T-cell (primary cell): ENCODE data around the gene TNFRSF1B. TPM values are rescaled to one million over a fixed set of nuclear protein-coding genes. Genes with fewer than 3 reads are reported as not detected.

Source experiments
- ATAC-seq, 4 experiments: fragments of 200-7000 bp in 3 of 4; fragments of 150-1000 bp in 1 of 4; cut with Tn5 transposase; replicated peaks in 1 of 4; 1 replicate in 3 of 4; 2 replicates in 1 of 4; pipeline ENCODE4 v1.10.0; 2021; ENCODE audit warnings: moderate library complexity in 3 of 4, mild to moderate bottlenecking in 2 of 4, moderate number of reproducible peaks in 1 of 4
- CTCF ChIA-PET, 2 donors: fragments of 300-600 bp; sonication (Branson Sonifier 250); formaldehyde crosslinking; loops; one replicate each; lab custom pipeline; 2022; ENCODE audit warnings: antibody characterized with exemption in 2 of 2; lab: Charles Lee
- POLR2A ChIA-PET, 2 donors: fragments of 300-600 bp; sonication (Branson Sonifier 250); formaldehyde crosslinking; loops; one replicate each; lab custom pipeline; 2022; ENCODE audit warnings: antibody characterized with exemption in 2 of 2; lab: Charles Lee
- DNase-seq, 35 experiments: peaks; one replicate each; pipeline versions ENCODE4 v3.0.0 to v3.0.0-alpha.2; 2013 to 2023
- H3K27ac ChIP-seq: one replicate; pipeline ENCODE4 v1.5.1; 2013; ENCODE audit warnings: low read length
- H3K27me3 ChIP-seq, 2 experiments: replicated peaks in 1 of 2; 1 replicate in 1 of 2; 2 replicates in 1 of 2; pipeline versions ENCODE4 v1.6.1 to v1.7.0; 2013; ENCODE audit warnings: low read length in 1 of 2, mixed read lengths in 1 of 2; ENCODE audit not compliant: control insufficient read depth in 2 of 2, insufficient read depth in 2 of 2; ENCODE audit errors: extremely low read depth in 1 of 2
- H3K36me3 ChIP-seq, 2 donors: 1 replicate in 1 of 2; 2 replicates in 1 of 2; pipeline versions ENCODE4 v1.6.1 to v1.7.0; 2013; ENCODE audit warnings: low read length in 1 of 2; ENCODE audit not compliant: control insufficient read depth in 2 of 2, insufficient read depth in 1 of 2; ENCODE audit errors: extremely low read depth in 1 of 2
- H3K4me1 ChIP-seq, 2 experiments: 1 replicate in 1 of 2; 2 replicates in 1 of 2; pipeline versions ENCODE4 v1.6.1 to v1.7.0; 2013; ENCODE audit warnings: low read length in 2 of 2, mixed read lengths in 1 of 2; ENCODE audit not compliant: insufficient read depth in 2 of 2, control insufficient read depth in 1 of 2; ENCODE audit errors: extremely low read depth in 1 of 2
- H3K4me3 ChIP-seq, 2 donors: 1 replicate in 1 of 2; 2 replicates in 1 of 2; pipeline versions ENCODE4 v1.5.1 to v1.7.0; 2013; ENCODE audit warnings: mild to moderate bottlenecking in 2 of 2, low read length in 1 of 2, moderate library complexity in 1 of 2; ENCODE audit not compliant: control insufficient read depth in 1 of 2; ENCODE audit errors: extremely low read depth in 1 of 2
- H3K9me3 ChIP-seq: 2 replicates; pipeline ENCODE4 v1.7.0; 2013
- H3K27ac Mint-ChIP-seq, 2 donors: one replicate each; pipeline ENCODE4 v1.8.0; 2020 to 2021; ENCODE audit warnings: mild to moderate bottlenecking in 2 of 2, mixed read lengths in 2 of 2
- H3K27me3 Mint-ChIP-seq, 2 donors: one replicate each; pipeline ENCODE4 v1.8.0; 2021 to 2022; ENCODE audit warnings: mixed read lengths in 2 of 2
- H3K36me3 Mint-ChIP-seq: one replicate; pipeline ENCODE4 v1.8.0; 2021; ENCODE audit warnings: mixed read lengths
- H3K4me1 Mint-ChIP-seq, 3 donors: one replicate each; pipeline ENCODE4 v1.8.0; 2020 to 2022; ENCODE audit warnings: mixed read lengths in 3 of 3, mild to moderate bottlenecking in 1 of 3
- H3K4me3 Mint-ChIP-seq, 3 donors: one replicate each; pipeline ENCODE4 v1.8.0; 2020 to 2022; ENCODE audit warnings: mild to moderate bottlenecking in 3 of 3, mixed read lengths in 3 of 3, moderate library complexity in 3 of 3
- H3K9me3 Mint-ChIP-seq, 3 donors: one replicate each; pipeline ENCODE4 v1.8.0; 2020 to 2022; ENCODE audit warnings: mixed read lengths in 3 of 3
- WGBS: methylation state at CpG from one replicate; pipeline ENCODE4 v1.1.5; 2013; ENCODE audit warnings: missing lambda C conversion rate; ENCODE audit not compliant: insufficient coverage; 5-methylcytosine and 5-hydroxymethylcytosine counted together
- total RNA-seq, 35 experiments: library from RNA in 6 of 35; stranded (reverse) in 6 of 35; fragments of 120-200 nt in 1 of 35; gene quantifications; one replicate each; pipeline versions ENCODE4 v1.2.1 to v1.2.4 and lab custom pipeline; 2013 to 2026

Gene TNFRSF1B
- total RNA-seq, 5 donors from 2014 or later (not counting 1 experiment from before 2014, with no cell fraction given): 55.0 to 130 (median 99.6) TPM

DNA sequence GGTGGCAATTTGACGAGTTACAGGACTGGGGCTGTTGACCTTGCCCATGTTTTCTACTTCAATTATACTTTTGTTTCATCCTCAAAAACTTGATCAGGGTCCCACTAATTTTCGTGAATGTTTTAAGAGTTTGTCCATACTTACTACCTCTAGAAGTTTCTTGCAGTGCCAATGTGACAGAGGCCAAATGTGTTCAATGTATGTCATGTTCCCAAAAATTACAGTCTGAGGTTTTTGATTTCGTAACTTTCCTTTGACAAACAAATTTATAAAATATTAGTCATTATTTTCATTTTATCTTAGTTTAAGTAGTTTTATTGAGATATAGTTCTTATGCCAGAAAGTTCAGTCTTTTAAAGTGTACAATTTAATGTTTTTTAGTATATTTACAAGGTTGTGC is 78.3 kb downstream of the TNFRSF1B start:
- Histone ChIP-seq H3K4me3 (no peak overlapping the region), H3K27ac (no peak overlapping the region), H3K9me3 (no peaks in the 10 kb centered on the region), H3K36me3 (peaks cover 4 to 65% of the 10 kb centered on the region in 2 donors), H3K27me3 (no peaks in the 10 kb centered on the region), H3K4me1 (no peaks in the 10 kb centered on the region)
- Mint-ChIP-seq H3K27me3 (no peaks in the 10 kb centered on the region), H3K27ac (no peak overlapping the region), H3K36me3 (peaks cover 48% of the 10 kb centered on the region), H3K9me3 (no peaks in the 10 kb centered on the region), H3K4me3 (no peak overlapping the region), H3K4me1 (peaks cover 0 to 3% (median 0%) of the 10 kb centered on the region in 3 donors)
- DNase-seq: no peak
- POLR2A ChIA-PET: interaction anchor here in 1 of 2 donors (0.5 kb wide), 1 partner anchor 311 kb away, joined by 5 read pairs; the partner anchor contains the start of gene PLOD1
- CTCF ChIA-PET: no interaction called here
- no peak for ATAC-seq
- no CpG with 5 or more reads among the region's 3 CpGs for WGBS

DNA sequence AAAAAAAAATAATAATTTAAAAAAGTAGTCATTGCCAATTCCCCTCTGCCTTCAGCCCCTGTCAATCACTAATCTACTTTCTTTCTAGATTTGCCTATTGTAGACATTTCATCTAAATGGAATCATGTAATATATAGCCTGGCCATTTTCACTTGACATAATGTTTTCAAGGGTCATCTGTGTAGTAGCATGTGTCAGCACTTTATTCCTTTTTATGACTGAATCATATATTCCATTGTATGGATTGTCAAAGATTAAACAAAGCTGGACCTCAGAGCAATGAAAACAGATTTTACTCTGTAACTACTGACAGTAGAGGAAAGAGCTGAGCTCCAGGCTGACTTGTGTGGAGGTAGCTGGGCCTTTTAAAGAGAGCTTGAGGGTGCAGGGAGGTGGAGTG is 78.9 kb downstream of the TNFRSF1B start:
- no peak for ATAC-seq

DNA sequence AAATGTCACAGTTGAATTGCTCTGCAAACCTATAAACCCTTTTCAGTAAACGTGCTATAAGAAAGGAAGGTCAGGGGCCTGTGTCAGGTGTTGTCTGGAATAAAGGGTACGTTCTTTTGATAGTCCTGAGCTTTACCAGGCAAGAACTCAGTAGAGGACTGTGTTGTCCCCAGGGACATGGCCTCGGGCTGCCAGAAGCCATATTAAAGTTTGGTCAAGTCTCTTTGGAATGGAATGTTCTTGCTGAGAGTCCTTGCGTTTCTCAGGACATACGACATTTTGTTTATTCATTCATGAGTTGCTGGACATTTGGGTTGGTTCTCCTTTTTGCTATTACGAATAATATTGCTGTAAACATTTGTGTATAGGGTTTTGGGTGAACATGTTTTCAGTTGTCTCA is 79.8 kb downstream of the TNFRSF1B start:
- H3K9me3 Mint-ChIP-seq: no peaks in the 10 kb centered on the region
- Histone ChIP-seq H3K27ac (no peak overlapping the region), H3K9me3 (no peaks in the 10 kb centered on the region), H3K4me3 (no peak overlapping the region), H3K36me3 (peaks cover 4 to 76% of the 10 kb centered on the region in 2 donors), H3K27me3 (no peaks in the 10 kb centered on the region), H3K4me1 (no peaks in the 10 kb centered on the region)
- DNase-seq: no peak
- ATAC-seq: no peak
- POLR2A ChIA-PET: no interaction called here
- 95% methylated on average over 4 of the region's 6 CpGs for WGBS
- no peaks in the 10 kb centered on the region for H3K27me3 Mint-ChIP-seq
- CTCF ChIA-PET: interaction anchor here in 1 of 2 donors (0.8 kb wide), 1 partner anchor 10 kb away, joined by 3 read pairs; no protein-coding TSS in a partner anchor
- H3K36me3 Mint-ChIP-seq: peaks cover 53% of the 10 kb centered on the region
- no peak overlapping the region for H3K4me3 Mint-ChIP-seq
- no peaks in the 10 kb centered on the region for H3K4me1 Mint-ChIP-seq
- no peak overlapping the region for H3K27ac Mint-ChIP-seq

More for the DNA sequence above, 78.9 kb downstream of the TNFRSF1B start:
- Histone ChIP-seq H3K27me3 (no peaks in the 10 kb centered on the region), H3K9me3 (no peaks in the 10 kb centered on the region), H3K4me3 (no peak overlapping the region), H3K4me1 (no peaks in the 10 kb centered on the region), H3K27ac (no peak overlapping the region), H3K36me3 (peaks cover 4 to 71% of the 10 kb centered on the region in 2 donors)
- no peak overlapping the region for H3K27ac Mint-ChIP-seq
- H3K4me1 Mint-ChIP-seq: peaks cover 0 to 3% (median 0%) of the 10 kb centered on the region in 3 donors
- peaks cover 53% of the 10 kb centered on the region for H3K36me3 Mint-ChIP-seq
- H3K9me3 Mint-ChIP-seq: no peaks in the 10 kb centered on the region
- no peak overlapping the region for H3K4me3 Mint-ChIP-seq
- no peaks in the 10 kb centered on the region for H3K27me3 Mint-ChIP-seq
- ChIA-PET CTCF (no interaction called here), POLR2A (no interaction called here)
- no peak for DNase-seq

DNA sequence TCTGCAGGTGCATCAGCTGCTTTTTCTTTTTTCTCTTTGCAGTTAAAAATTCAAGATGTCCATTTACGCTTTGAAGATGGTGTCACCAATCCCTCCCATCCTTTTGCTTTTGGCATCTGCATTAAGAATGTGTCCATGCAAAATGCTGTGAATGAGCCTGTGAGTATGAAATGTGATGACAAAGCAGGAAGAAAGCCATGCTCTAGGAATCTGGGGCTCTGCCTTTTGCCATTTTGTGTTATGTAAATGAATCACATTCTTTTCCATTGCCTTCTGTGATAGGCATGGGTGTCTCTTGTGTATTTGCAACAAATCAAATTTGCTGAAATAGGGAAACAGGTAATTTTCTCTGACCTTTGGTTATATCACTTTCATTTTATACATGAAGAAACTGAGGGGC is 82.4 kb downstream of the TNFRSF1B start:
- Mint-ChIP-seq H3K9me3 (no peaks in the 10 kb centered on the region), H3K4me3 (no peak overlapping the region), H3K27ac (no peak overlapping the region), H3K4me1 (no peaks in the 10 kb centered on the region), H3K36me3 (peaks cover 56% of the 10 kb centered on the region), H3K27me3 (no peaks in the 10 kb centered on the region)
- no peaks in the 10 kb centered on the region for H3K4me1 ChIP-seq
- H3K9me3 ChIP-seq: no peaks in the 10 kb centered on the region
- ATAC-seq: no peak
- H3K36me3 ChIP-seq: peaks cover 10 to 77% of the 10 kb centered on the region in 2 donors
- H3K27me3 ChIP-seq: no peaks in the 10 kb centered on the region
- no peak overlapping the region for H3K27ac ChIP-seq
- no peak overlapping the region for H3K4me3 ChIP-seq
- ChIA-PET CTCF (no interaction called here), POLR2A (no interaction called here)
- WGBS: no CpG with 5 or more reads among the region's 1 CpG
- DNase-seq: no peak

DNA sequence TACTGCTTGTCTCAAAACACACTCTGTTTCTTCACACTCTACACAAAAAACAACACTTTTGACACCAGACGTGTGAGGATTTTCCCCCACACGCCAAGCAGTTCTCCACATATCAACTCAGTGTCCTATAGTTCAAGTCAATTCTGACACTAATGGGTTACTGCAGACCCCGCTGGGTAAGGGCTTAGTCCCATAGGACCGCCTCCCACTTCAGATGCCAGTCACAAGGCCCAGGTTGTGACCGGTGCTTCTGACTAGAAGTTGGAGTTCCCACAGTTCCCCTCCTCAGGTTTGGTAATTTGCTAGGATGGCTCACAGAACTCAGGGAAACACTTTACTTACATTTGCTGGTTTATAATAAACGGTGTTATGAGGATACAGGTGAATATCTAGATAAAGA is 83.0 kb downstream of the TNFRSF1B start:
- Histone ChIP-seq H3K9me3 (no peaks in the 10 kb centered on the region), H3K27me3 (no peaks in the 10 kb centered on the region), H3K4me1 (no peaks in the 10 kb centered on the region), H3K4me3 (no peak overlapping the region), H3K36me3 (peaks cover 10 to 72% of the 10 kb centered on the region in 2 donors), H3K27ac (no peak overlapping the region)
- Mint-ChIP-seq H3K36me3 (peaks cover 52% of the 10 kb centered on the region), H3K9me3 (no peaks in the 10 kb centered on the region), H3K27ac (no peak overlapping the region), H3K4me1 (no peaks in the 10 kb centered on the region), H3K4me3 (no peak overlapping the region), H3K27me3 (no peaks in the 10 kb centered on the region)
- 90% methylated on average over 4 of the region's 6 CpGs for WGBS
- ATAC-seq: no peak
- POLR2A ChIA-PET: no interaction called here
- no peak for DNase-seq
- CTCF ChIA-PET: no interaction called here

DNA sequence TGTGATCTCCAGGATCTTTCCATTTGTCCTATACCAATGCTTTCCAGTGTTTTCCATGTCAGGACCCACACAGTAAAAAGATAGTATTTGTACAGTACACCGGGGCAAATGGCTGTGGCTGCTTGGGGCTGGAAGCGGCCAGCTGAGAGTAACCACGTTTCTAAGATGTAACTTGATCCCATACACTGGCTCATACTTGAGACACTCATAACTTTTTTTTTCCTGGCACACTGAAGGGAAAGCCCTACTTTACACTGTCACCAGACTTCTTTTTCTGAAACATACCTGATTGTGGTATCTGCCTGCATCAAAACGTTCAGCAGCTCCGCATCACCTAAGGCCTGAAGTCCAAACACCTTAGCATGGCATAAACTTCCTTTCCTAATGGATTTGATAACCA is 84.7 kb downstream of the TNFRSF1B start:
- H3K27me3 ChIP-seq: no peaks in the 10 kb centered on the region
- ChIA-PET CTCF (no interaction called here), POLR2A (interaction anchor here in 1 of 2 donors (0.6 kb wide), 1 partner anchor 92 kb away, joined by 3 read pairs; no protein-coding TSS in a partner anchor)
- WGBS: 88% methylated on average over 5 of the region's 5 CpGs
- Mint-ChIP-seq H3K27ac (no peak overlapping the region), H3K4me3 (no peak overlapping the region), H3K27me3 (no peaks in the 10 kb centered on the region), H3K4me1 (no peaks in the 10 kb centered on the region), H3K9me3 (no peaks in the 10 kb centered on the region), H3K36me3 (peaks cover 50% of the 10 kb centered on the region)
- H3K4me1 ChIP-seq: no peaks in the 10 kb centered on the region
- ATAC-seq (no peak), DNase-seq (no peak)
- H3K36me3 ChIP-seq: peaks cover 10 to 66% of the 10 kb centered on the region in 2 donors
- H3K4me3 ChIP-seq: no peak overlapping the region
- H3K27ac ChIP-seq: no peak overlapping the region
- H3K9me3 ChIP-seq: no peaks in the 10 kb centered on the region

DNA sequence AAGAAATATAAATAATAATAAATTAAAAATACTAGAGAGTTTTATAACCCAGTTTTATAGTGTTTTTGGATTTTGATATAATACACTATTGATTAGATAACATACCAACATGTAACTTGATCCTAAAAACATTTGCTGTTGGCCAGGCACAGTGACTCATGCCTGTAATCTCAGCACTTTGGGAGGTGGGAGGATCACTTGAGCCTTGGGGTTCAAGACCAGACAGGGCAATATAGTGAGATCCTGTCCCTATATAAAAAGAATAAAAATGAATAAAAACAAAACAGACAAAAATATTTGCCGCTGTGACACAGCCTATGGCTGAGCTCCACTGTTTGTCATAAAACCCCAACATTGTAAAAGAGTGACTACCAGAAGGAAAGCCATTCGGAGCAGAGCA is 89.1 kb downstream of the TNFRSF1B start:
- Mint-ChIP-seq H3K36me3 (peaks cover 65% of the 10 kb centered on the region), H3K9me3 (no peaks in the 10 kb centered on the region), H3K4me1 (no peaks in the 10 kb centered on the region), H3K27ac (no peak overlapping the region), H3K27me3 (no peaks in the 10 kb centered on the region), H3K4me3 (no peak overlapping the region)
- Histone ChIP-seq H3K4me3 (no peak overlapping the region), H3K27me3 (no peaks in the 10 kb centered on the region), H3K9me3 (no peaks in the 10 kb centered on the region), H3K27ac (no peak overlapping the region), H3K4me1 (no peaks in the 10 kb centered on the region), H3K36me3 (peaks cover 11 to 79% of the 10 kb centered on the region in 2 donors)
- ChIA-PET CTCF (no interaction called here), POLR2A (no interaction called here)
- 100% methylated on average over 2 of the region's 2 CpGs for WGBS
- ATAC-seq (no peak), DNase-seq (no peak)
